Mesothelial cell of epicardium (in vitro differentiated cells): Measurements from ENCODE around the gene CACNG6. TPM values are rescaled to one million over a fixed set of nuclear protein-coding genes. Genes with fewer than 3 reads are reported as not detected.

Experiments used
- DNase-seq, 2 experiments: peaks; one replicate each; pipeline ENCODE4 v3.0.0; 2021; ENCODE audit warnings: low spot score in 2 of 2; ENCODE audit not compliant: unreplicated experiment in 2 of 2
- H3K27ac Mint-ChIP-seq: 2 replicates; pipeline ENCODE4 v1.8.0; 2021; ENCODE audit warnings: mixed read lengths
- H3K27me3 Mint-ChIP-seq: 2 replicates; pipeline ENCODE4 v1.8.0; 2021; ENCODE audit warnings: low read depth, mixed read lengths
- H3K36me3 Mint-ChIP-seq: 2 replicates; pipeline ENCODE4 v1.8.0; 2021; ENCODE audit warnings: mixed read lengths
- H3K4me1 Mint-ChIP-seq: 2 replicates; pipeline ENCODE4 v1.8.0; 2021; ENCODE audit warnings: mixed read lengths
- H3K4me3 Mint-ChIP-seq: 2 replicates; pipeline ENCODE4 v1.8.0; 2021; ENCODE audit warnings: mild to moderate bottlenecking, moderate library complexity, mixed read lengths
- H3K9me3 Mint-ChIP-seq: 2 replicates; pipeline ENCODE4 v1.8.0; 2021; ENCODE audit warnings: mixed read lengths
- CTCF ChIP-seq: fragments of 200-600 bp; sonication (generic); IDR thresholded peaks from one replicate; pipeline ENCODE4 v1.5.0; 2021; ENCODE audit warnings: antibody characterized with exemption; ENCODE audit not compliant: unreplicated experiment
- total RNA-seq: library from RNA; stranded (reverse); gene quantifications from 3 replicates; pipeline ENCODE4 v1.2.1, GENCODE V29; 2021

Gene CACNG6
- total RNA-seq, 1 donor from 2014 or later = 5.3 TPM

GRCh38 chr19:53994811-53995210 is 3.4 kb downstream of the CACNG6 start:
- Mint-ChIP-seq H3K9me3 (no peaks in the 10 kb centered on the region), H3K4me1 (peaks cover 6% of the 10 kb centered on the region), H3K27ac (no peak overlapping the region), H3K27me3 (peaks cover 45% of the 10 kb centered on the region), H3K4me3 (no peak overlapping the region), H3K36me3 (no peaks in the 10 kb centered on the region)
- DNase-seq = no peak
- no peak for TF ChIP-seq CTCF

- Mint-ChIP-seq H3K27ac (no peak overlapping the region), H3K4me1 (peaks cover 9% of the 10 kb centered on the region), H3K4me3 (no peak overlapping the region), H3K9me3 (no peaks in the 10 kb centered on the region), H3K36me3 (no peaks in the 10 kb centered on the region), H3K27me3 (peaks cover 53% of the 10 kb centered on the region)
- DNase-seq = no peak
- no peak for TF ChIP-seq CTCF
Observed at GRCh38 chr19:53998223-53998622, 6.8 kb downstream of the CACNG6 start.

- Mint-ChIP-seq H3K9me3 (no peaks in the 10 kb centered on the region), H3K27me3 (peaks cover 45% of the 10 kb centered on the region), H3K36me3 (no peaks in the 10 kb centered on the region), H3K4me3 (no peak overlapping the region), H3K4me1 (peaks cover 9% of the 10 kb centered on the region), H3K27ac (no peak overlapping the region)
- no peak for TF ChIP-seq CTCF
- DNase-seq = no peak
Observed at GRCh38 chr19:53999694-54000093, 8.3 kb downstream of the CACNG6 start.

- Mint-ChIP-seq H3K36me3 (no peaks in the 10 kb centered on the region), H3K9me3 (no peaks in the 10 kb centered on the region), H3K27me3 (peaks cover 37% of the 10 kb centered on the region), H3K4me3 (no peak overlapping the region), H3K27ac (no peak overlapping the region), H3K4me1 (peaks cover 9% of the 10 kb centered on the region)
- no peak for TF ChIP-seq CTCF
- no peak for DNase-seq
Observed at GRCh38 chr19:54001496-54001895, 10.1 kb downstream of the CACNG6 start.

- peak overlapping the region; percentile 3 for H3K27ac Mint-ChIP-seq
- no peaks in the 10 kb centered on the region for H3K9me3 Mint-ChIP-seq
- peaks cover 9% of the 10 kb centered on the region for H3K4me1 Mint-ChIP-seq
- H3K27me3 Mint-ChIP-seq = peaks cover 30% of the 10 kb centered on the region
- DNase-seq = no peak
- no peaks in the 10 kb centered on the region for H3K36me3 Mint-ChIP-seq
- no peak overlapping the region for H3K4me3 Mint-ChIP-seq
- no peak for TF ChIP-seq CTCF
Observed at GRCh38 chr19:54002495-54003315, 11.3 kb downstream of the CACNG6 start.
